ENCODE data around the gene HDAC4.

The HDAC4 gene

GRCh38 chr2:239143858-239144712 is 256.7 kb downstream of the HDAC4 start:
- in situ Hi-C loops (cut with HindIII; ENCODE audit: low pct_unique_long_range_greater_than_20kb, low sequenced_read_pairs) = no loop called here
- TF ChIP-seq JUND (IDR thresholded peaks at IDR 0.05; ENCODE audit: low read depth) = no peak

GRCh38 chr2:239142806-239143205 is 258.0 kb downstream of the HDAC4 start:
- no peak for DNase-seq (ENCODE audit: low read depth in 1 of 2, low spot score in 1 of 2)
- in situ Hi-C loops (cut with HindIII; ENCODE audit: low pct_unique_long_range_greater_than_20kb, low sequenced_read_pairs) = no loop called here
- TF ChIP-seq JUND (IDR thresholded peaks at IDR 0.05; ENCODE audit: low read depth) = no peak

More at GRCh38 chr2:239143858-239144712, 256.7 kb downstream of the HDAC4 start:
- DNase-seq (ENCODE audit: low read depth in 1 of 2, low spot score in 1 of 2) = peak; percentile 29 to 55

- TF ChIP-seq JUND (IDR thresholded peaks at IDR 0.05; ENCODE audit: low read depth) = no peak
- in situ Hi-C loops (cut with HindIII; ENCODE audit: low pct_unique_long_range_greater_than_20kb, low sequenced_read_pairs) = no loop called here
- no peak for DNase-seq (ENCODE audit: low read depth in 1 of 2, low spot score in 1 of 2)
Measured at GRCh38 chr2:239142296-239142695, 258.5 kb downstream of the HDAC4 start.

- in situ Hi-C loops (cut with HindIII; ENCODE audit: low pct_unique_long_range_greater_than_20kb, low sequenced_read_pairs) = no loop called here
- no peak for DNase-seq (ENCODE audit: low read depth in 1 of 2, low spot score in 1 of 2)
- no peak for TF ChIP-seq JUND (IDR thresholded peaks at IDR 0.05; ENCODE audit: low read depth)
Measured at GRCh38 chr2:239141021-239141760, 259.6 kb downstream of the HDAC4 start.

- TF ChIP-seq JUND (IDR thresholded peaks at IDR 0.05; ENCODE audit: low read depth) = no peak
- DNase-seq (ENCODE audit: low read depth in 1 of 2, low spot score in 1 of 2) = no peak
- in situ Hi-C loops (cut with HindIII; ENCODE audit: low pct_unique_long_range_greater_than_20kb, low sequenced_read_pairs) = no loop called here
Measured at GRCh38 chr2:239140346-239141020, 260.3 kb downstream of the HDAC4 start.

GRCh38 chr2:239139566-239139965 is 261.3 kb downstream of the HDAC4 start:
- in situ Hi-C loops (cut with HindIII; ENCODE audit: low pct_unique_long_range_greater_than_20kb, low sequenced_read_pairs) = no loop called here
- no peak for TF ChIP-seq JUND (IDR thresholded peaks at IDR 0.05; ENCODE audit: low read depth)
- no peak for DNase-seq (ENCODE audit: low read depth in 1 of 2, low spot score in 1 of 2)

- no peak for TF ChIP-seq JUND (IDR thresholded peaks at IDR 0.05; ENCODE audit: low read depth)
- in situ Hi-C loops (cut with HindIII; ENCODE audit: low pct_unique_long_range_greater_than_20kb, low sequenced_read_pairs) = no loop called here
- no peak for DNase-seq (ENCODE audit: low read depth in 1 of 2, low spot score in 1 of 2)
Measured at GRCh38 chr2:239139101-239139500, 261.7 kb downstream of the HDAC4 start.

- no peak for TF ChIP-seq JUND (IDR thresholded peaks at IDR 0.05; ENCODE audit: low read depth)
- in situ Hi-C loops (cut with HindIII; ENCODE audit: low pct_unique_long_range_greater_than_20kb, low sequenced_read_pairs) = no loop called here
- no peak for DNase-seq (ENCODE audit: low read depth in 1 of 2, low spot score in 1 of 2)
Measured at GRCh38 chr2:239138610-239139009, 262.2 kb downstream of the HDAC4 start.

GRCh38 chr2:239137898-239138283 is 262.9 kb downstream of the HDAC4 start:
- DNase-seq (ENCODE audit: low read depth in 1 of 2, low spot score in 1 of 2) = no peak
- TF ChIP-seq JUND (IDR thresholded peaks at IDR 0.05; ENCODE audit: low read depth) = no peak
- in situ Hi-C loops (cut with HindIII; ENCODE audit: low pct_unique_long_range_greater_than_20kb, low sequenced_read_pairs) = no loop called here

- in situ Hi-C loops (cut with HindIII; ENCODE audit: low pct_unique_long_range_greater_than_20kb, low sequenced_read_pairs) = no loop called here
- TF ChIP-seq JUND (IDR thresholded peaks at IDR 0.05; ENCODE audit: low read depth) = no peak
- no peak for DNase-seq (ENCODE audit: low read depth in 1 of 2, low spot score in 1 of 2)
Measured at GRCh38 chr2:239137165-239137897, 263.5 kb downstream of the HDAC4 start.

GRCh38 chr2:239136762-239137161 is 264.1 kb downstream of the HDAC4 start:
- no peak for TF ChIP-seq JUND (IDR thresholded peaks at IDR 0.05; ENCODE audit: low read depth)
- in situ Hi-C loops (cut with HindIII; ENCODE audit: low pct_unique_long_range_greater_than_20kb, low sequenced_read_pairs) = no loop called here
- DNase-seq (ENCODE audit: low read depth in 1 of 2, low spot score in 1 of 2) = no peak

- no peak for DNase-seq (ENCODE audit: low read depth in 1 of 2, low spot score in 1 of 2)
- in situ Hi-C loops (cut with HindIII; ENCODE audit: low pct_unique_long_range_greater_than_20kb, low sequenced_read_pairs) = no loop called here
- no peak for TF ChIP-seq JUND (IDR thresholded peaks at IDR 0.05; ENCODE audit: low read depth)
Measured at GRCh38 chr2:239136203-239136602, 264.6 kb downstream of the HDAC4 start.
